ENCODE data around the gene ATOH7. TPM values are rescaled to one million over a fixed set of nuclear protein-coding genes. Genes with fewer than 3 reads are reported as not detected.

The ATOH7 gene
- polyA plus RNA-seq, 3 donors, result not detected

DNA sequence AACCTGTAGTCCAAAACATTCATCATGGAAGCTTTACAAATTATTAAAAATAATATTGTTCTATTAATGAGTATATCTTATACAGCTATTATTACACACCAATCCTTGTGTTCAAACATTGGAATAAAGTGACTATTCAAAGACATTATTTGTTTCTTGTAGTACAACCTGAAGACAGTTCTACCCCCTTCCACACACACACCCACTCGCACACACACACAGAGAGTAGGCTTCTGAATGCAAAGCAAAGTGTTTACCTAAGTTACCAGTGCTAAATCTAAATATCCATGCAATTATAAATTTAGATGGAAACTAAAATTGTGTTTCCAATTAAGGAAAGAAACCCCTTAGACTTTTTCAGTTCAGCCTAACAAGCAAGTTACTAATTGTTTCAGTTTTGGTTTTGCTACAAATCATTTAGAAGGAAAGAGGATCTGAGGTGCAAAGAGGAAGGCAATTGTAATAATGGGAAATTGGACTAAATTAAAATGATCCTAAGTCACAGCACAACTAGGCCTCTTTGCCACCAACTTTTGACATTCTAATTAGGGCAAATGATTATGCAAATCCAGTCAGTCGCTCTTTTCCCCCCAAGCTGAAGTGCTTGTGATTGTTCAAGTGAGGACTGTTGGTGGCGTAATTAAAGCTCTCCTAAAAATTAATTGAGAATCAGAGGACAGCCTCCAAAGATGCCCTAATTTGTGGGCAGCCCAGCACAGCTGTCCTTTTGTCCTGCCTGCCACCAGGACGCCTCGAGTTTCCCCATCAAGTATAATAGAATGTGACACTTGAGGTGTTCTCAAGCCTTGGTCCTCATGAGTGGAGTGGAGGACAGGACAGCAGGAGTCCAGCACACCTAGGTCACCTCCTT, 19.9 kb upstream of the ATOH7 start:
- WGBS (ENCODE audit: insufficient coverage), result 87% methylated on average over 3 of the region's 5 CpGs
- Mint-ChIP-seq H3K4me1 (peaks cover 7% of the 10 kb centered on the region), H3K9me3 (no peaks in the 10 kb centered on the region), H3K27ac (peak overlapping the region in 1 of 7 donors; percentile 26), H3K4me3 (no peak overlapping the region), H3K36me3 (no peaks in the 10 kb centered on the region), H3K27me3 (ENCODE audit: low read depth in 3 of 3) (peaks cover 0 to 2% (median 0%) of the 10 kb centered on the region in 3 donors)
- Histone ChIP-seq H3K4me1 (ENCODE audit: control insufficient read depth in 1 of 2, insufficient read depth in 2 of 2, low read length in 2 of 2) (no peaks in the 10 kb centered on the region), H3K36me3 (replicated peaks in 1 of 2; ENCODE audit: control insufficient read depth in 1 of 2, insufficient read depth in 2 of 2, low read length in 2 of 2) (no peaks in the 10 kb centered on the region), H3K4me2 (replicated peaks; ENCODE audit: extremely low read depth, low read length, poor library complexity, severe bottlenecking) (no peak overlapping the region), H3K9me3 (replicated peaks in 1 of 2; ENCODE audit: control insufficient read depth in 1 of 2, insufficient read depth in 1 of 2, low read length in 2 of 2) (no peaks in the 10 kb centered on the region), H4K20me1 (ENCODE audit: insufficient read depth, low read length) (no peaks in the 10 kb centered on the region), H3K9ac (ENCODE audit: insufficient read depth, low read length, poor library complexity, severe bottlenecking) (no peak overlapping the region), H3K27me3 (ENCODE audit: control insufficient read depth in 2 of 2, insufficient read depth in 2 of 2, low read length in 2 of 2) (no peaks in the 10 kb centered on the region), H3K79me2 (ENCODE audit: insufficient read depth, low read length) (no peaks in the 10 kb centered on the region), H3K4me3 (replicated peaks in 1 of 3; ENCODE audit: low read depth in 2 of 3, low read length in 3 of 3) (no peak overlapping the region), H2AFZ (ENCODE audit: insufficient read depth, low read depth, low read length, poor library complexity, severe bottlenecking) (no peak overlapping the region), H3K27ac (ENCODE audit: low read depth in 1 of 2, low read length in 2 of 2) (peak overlapping the region in 1 of 2 donors; percentile 13)
- no peak for DNase-seq
- intact Hi-C loops (cut with micrococcal nuclease), result no loop called here
- TF ChIP-seq, protein P1, sequence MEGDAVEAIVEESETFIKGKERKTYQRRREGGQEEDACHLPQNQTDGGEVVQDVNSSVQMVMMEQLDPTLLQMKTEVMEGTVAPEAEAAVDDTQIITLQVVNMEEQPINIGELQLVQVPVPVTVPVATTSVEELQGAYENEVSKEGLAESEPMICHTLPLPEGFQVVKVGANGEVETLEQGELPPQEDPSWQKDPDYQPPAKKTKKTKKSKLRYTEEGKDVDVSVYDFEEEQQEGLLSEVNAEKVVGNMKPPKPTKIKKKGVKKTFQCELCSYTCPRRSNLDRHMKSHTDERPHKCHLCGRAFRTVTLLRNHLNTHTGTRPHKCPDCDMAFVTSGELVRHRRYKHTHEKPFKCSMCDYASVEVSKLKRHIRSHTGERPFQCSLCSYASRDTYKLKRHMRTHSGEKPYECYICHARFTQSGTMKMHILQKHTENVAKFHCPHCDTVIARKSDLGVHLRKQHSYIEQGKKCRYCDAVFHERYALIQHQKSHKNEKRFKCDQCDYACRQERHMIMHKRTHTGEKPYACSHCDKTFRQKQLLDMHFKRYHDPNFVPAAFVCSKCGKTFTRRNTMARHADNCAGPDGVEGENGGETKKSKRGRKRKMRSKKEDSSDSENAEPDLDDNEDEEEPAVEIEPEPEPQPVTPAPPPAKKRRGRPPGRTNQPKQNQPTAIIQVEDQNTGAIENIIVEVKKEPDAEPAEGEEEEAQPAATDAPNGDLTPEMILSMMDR (IDR thresholded peaks at IDR 0.05), result no peak

- Mint-ChIP-seq H3K36me3 (no peaks in the 10 kb centered on the region), H3K4me1 (peaks cover 7% of the 10 kb centered on the region), H3K9me3 (no peaks in the 10 kb centered on the region), H3K4me3 (no peak overlapping the region), H3K27me3 (ENCODE audit: low read depth in 3 of 3) (peaks cover 0 to 1% (median 0%) of the 10 kb centered on the region in 3 donors), H3K27ac (no peak overlapping the region)
- Histone ChIP-seq H3K36me3 (replicated peaks in 1 of 2; ENCODE audit: control insufficient read depth in 1 of 2, insufficient read depth in 2 of 2, low read length in 2 of 2) (no peaks in the 10 kb centered on the region), H3K4me2 (replicated peaks; ENCODE audit: extremely low read depth, low read length, poor library complexity, severe bottlenecking) (no peak overlapping the region), H3K27ac (ENCODE audit: low read depth in 1 of 2, low read length in 2 of 2) (no peak overlapping the region), H3K9me3 (replicated peaks in 1 of 2; ENCODE audit: control insufficient read depth in 1 of 2, insufficient read depth in 1 of 2, low read length in 2 of 2) (no peaks in the 10 kb centered on the region), H3K9ac (ENCODE audit: insufficient read depth, low read length, poor library complexity, severe bottlenecking) (no peak overlapping the region), H4K20me1 (ENCODE audit: insufficient read depth, low read length) (no peaks in the 10 kb centered on the region), H3K79me2 (ENCODE audit: insufficient read depth, low read length) (no peaks in the 10 kb centered on the region), H3K4me1 (ENCODE audit: control insufficient read depth in 1 of 2, insufficient read depth in 2 of 2, low read length in 2 of 2) (no peaks in the 10 kb centered on the region), H3K4me3 (replicated peaks in 1 of 3; ENCODE audit: low read depth in 2 of 3, low read length in 3 of 3) (no peak overlapping the region), H2AFZ (ENCODE audit: insufficient read depth, low read depth, low read length, poor library complexity, severe bottlenecking) (no peak overlapping the region), H3K27me3 (ENCODE audit: control insufficient read depth in 2 of 2, insufficient read depth in 2 of 2, low read length in 2 of 2) (no peaks in the 10 kb centered on the region)
- WGBS (ENCODE audit: insufficient coverage), result 93% methylated on average over 5 of the region's 7 CpGs
- TF ChIP-seq, protein P1 (IDR thresholded peaks at IDR 0.05), result no peak
- intact Hi-C loops (cut with micrococcal nuclease), result no loop called here
- DNase-seq, result no peak
These were observed 19.2 kb upstream of the ATOH7 start for GRCh38 chr10:68251151-68251550.

Measured in CD14-positive monocyte (primary cell).